ENCODE results near the gene MOSPD2. TPM values are rescaled to one million over a fixed set of nuclear protein-coding genes. Genes with fewer than 3 reads are reported as not detected.

MOSPD2 gene
- total RNA-seq (2014; rRNA removed; shearing (Covaris generic); ENCODE audit: low replicate concordance): 1.2 and 2.8 TPM in 2 replicates

- peak; percentile 91 for DNase-seq (ENCODE audit: low read depth)
- in situ Hi-C loops (cut with HindIII; ENCODE audit: low pct_unique_long_range_greater_than_20kb, low sequenced_read_pairs): no loop called here
Observed at GRCh38 chrX:14872851-14873675, at the start of gene MOSPD2, which contains the start of gene FANCB. MOSPD2 (plus strand) TSS chrX:14873421; CDS start chrX:14873529, 108 bp downstream. FANCB (minus strand) TSS chrX:14873069; CDS start chrX:14865510, 7,559 bp downstream.

GRCh38 chrX:14825851-14826250 is 47.4 kb upstream of the MOSPD2 start:
- in situ Hi-C loops (cut with HindIII; ENCODE audit: low pct_unique_long_range_greater_than_20kb, low sequenced_read_pairs): no loop called here
- no peak for DNase-seq (ENCODE audit: low read depth)

GRCh38 chrX:14826319-14826718 is 46.9 kb upstream of the MOSPD2 start:
- in situ Hi-C loops (cut with HindIII; ENCODE audit: low pct_unique_long_range_greater_than_20kb, low sequenced_read_pairs): no loop called here
- no peak for DNase-seq (ENCODE audit: low read depth)

GRCh38 chrX:14829643-14830042 is 43.6 kb upstream of the MOSPD2 start:
- in situ Hi-C loops (cut with HindIII; ENCODE audit: low pct_unique_long_range_greater_than_20kb, low sequenced_read_pairs): no loop called here
- no peak for DNase-seq (ENCODE audit: low read depth)

- no peak for DNase-seq (ENCODE audit: low read depth)
- in situ Hi-C loops (cut with HindIII; ENCODE audit: low pct_unique_long_range_greater_than_20kb, low sequenced_read_pairs): no loop called here
Observed at GRCh38 chrX:14832151-14832550, 41.1 kb upstream of the MOSPD2 start.

GRCh38 chrX:14832586-14832985 is 40.6 kb upstream of the MOSPD2 start:
- in situ Hi-C loops (cut with HindIII; ENCODE audit: low pct_unique_long_range_greater_than_20kb, low sequenced_read_pairs): no loop called here

GRCh38 chrX:14837155-14837554 is 36.1 kb upstream of the MOSPD2 start:
- in situ Hi-C loops (cut with HindIII; ENCODE audit: low pct_unique_long_range_greater_than_20kb, low sequenced_read_pairs): no loop called here
- DNase-seq (ENCODE audit: low read depth): no peak

More at GRCh38 chrX:14832586-14832985, 40.6 kb upstream of the MOSPD2 start:
- DNase-seq (ENCODE audit: low read depth): no peak

- in situ Hi-C loops (cut with HindIII; ENCODE audit: low pct_unique_long_range_greater_than_20kb, low sequenced_read_pairs): no loop called here
- DNase-seq (ENCODE audit: low read depth): no peak
Observed at GRCh38 chrX:14843666-14844065, 29.6 kb upstream of the MOSPD2 start.

GRCh38 chrX:14851526-14851925 is 21.7 kb upstream of the MOSPD2 start:
- in situ Hi-C loops (cut with HindIII; ENCODE audit: low pct_unique_long_range_greater_than_20kb, low sequenced_read_pairs): no loop called here
- no peak for DNase-seq (ENCODE audit: low read depth)

GRCh38 chrX:14864631-14865030 is 8.6 kb upstream of the MOSPD2 start:
- no peak for DNase-seq (ENCODE audit: low read depth)
- in situ Hi-C loops (cut with HindIII; ENCODE audit: low pct_unique_long_range_greater_than_20kb, low sequenced_read_pairs): no loop called here

GRCh38 chrX:14865201-14865600 is 8.0 kb upstream of the MOSPD2 start:
- in situ Hi-C loops (cut with HindIII; ENCODE audit: low pct_unique_long_range_greater_than_20kb, low sequenced_read_pairs): no loop called here
- DNase-seq (ENCODE audit: low read depth): no peak

- in situ Hi-C loops (cut with HindIII; ENCODE audit: low pct_unique_long_range_greater_than_20kb, low sequenced_read_pairs): no loop called here
- no peak for DNase-seq (ENCODE audit: low read depth)
Observed at GRCh38 chrX:14871767-14872166, 1.5 kb upstream of the MOSPD2 start.

- no peak for DNase-seq (ENCODE audit: low read depth)
- in situ Hi-C loops (cut with HindIII; ENCODE audit: low pct_unique_long_range_greater_than_20kb, low sequenced_read_pairs): no loop called here
Observed at GRCh38 chrX:14872355-14872754, 866 bp upstream of the MOSPD2 start.

- no peak for DNase-seq (ENCODE audit: low read depth)
Observed at GRCh38 chrX:14873676-14874049, 442 bp downstream of the MOSPD2 start.

GRCh38 chrX:14875624-14876023 is 2.4 kb downstream of the MOSPD2 start:
- in situ Hi-C loops (cut with HindIII; ENCODE audit: low pct_unique_long_range_greater_than_20kb, low sequenced_read_pairs): no loop called here
- peak; percentile 12 for DNase-seq (ENCODE audit: low read depth)

More at GRCh38 chrX:14873676-14874049, 442 bp downstream of the MOSPD2 start:
- in situ Hi-C loops (cut with HindIII; ENCODE audit: low pct_unique_long_range_greater_than_20kb, low sequenced_read_pairs): no loop called here

- in situ Hi-C loops (cut with HindIII; ENCODE audit: low pct_unique_long_range_greater_than_20kb, low sequenced_read_pairs): no loop called here
- DNase-seq (ENCODE audit: low read depth): no peak
Observed at GRCh38 chrX:14883826-14884225, 10.6 kb downstream of the MOSPD2 start.

- DNase-seq (ENCODE audit: low read depth): no peak
- in situ Hi-C loops (cut with HindIII; ENCODE audit: low pct_unique_long_range_greater_than_20kb, low sequenced_read_pairs): no loop called here
Observed at GRCh38 chrX:14884714-14885113, 11.5 kb downstream of the MOSPD2 start.

GRCh38 chrX:14886252-14886651 is 13.0 kb downstream of the MOSPD2 start:
- in situ Hi-C loops (cut with HindIII; ENCODE audit: low pct_unique_long_range_greater_than_20kb, low sequenced_read_pairs): no loop called here
- DNase-seq (ENCODE audit: low read depth): no peak

GRCh38 chrX:14896273-14896672 is 23.1 kb downstream of the MOSPD2 start:
- no peak for DNase-seq (ENCODE audit: low read depth)
- in situ Hi-C loops (cut with HindIII; ENCODE audit: low pct_unique_long_range_greater_than_20kb, low sequenced_read_pairs): no loop called here

- in situ Hi-C loops (cut with HindIII; ENCODE audit: low pct_unique_long_range_greater_than_20kb, low sequenced_read_pairs): no loop called here
- DNase-seq (ENCODE audit: low read depth): no peak
Observed at GRCh38 chrX:14897042-14897441, 23.8 kb downstream of the MOSPD2 start.

Measured in Caki2 (cell line).